Right forelimb (tissue), 1 donor: Measurements from ENCODE around the gene RPN1.

ENCODE experiments used
- DNase-seq: peaks from one replicate; pipeline ENCODE4 v3.0.0-alpha.2; 2018

RPN1 gene

DNA sequence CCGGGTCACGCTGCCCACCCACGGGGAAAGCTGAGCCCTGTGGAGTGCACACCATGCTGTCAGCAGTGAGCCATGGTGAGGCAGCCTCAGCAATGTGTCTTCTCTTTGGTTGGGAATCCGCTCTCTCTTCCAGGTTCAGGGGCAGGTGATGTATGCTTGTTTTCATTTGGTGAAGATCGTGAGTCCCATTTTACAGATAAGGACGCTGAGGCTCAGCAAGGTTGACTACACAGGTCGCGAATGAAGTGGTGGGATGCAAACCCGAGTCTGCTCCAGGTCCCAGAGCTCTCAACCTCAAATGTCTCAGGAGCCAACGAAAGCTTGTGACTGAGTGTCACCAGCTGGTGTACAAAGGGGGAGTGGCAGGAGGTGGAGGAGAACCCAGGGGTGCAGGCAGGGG lies 74.3 kb downstream of the RPN1 start:
- no peak for DNase-seq

GRCh38 chr3:128575777-128576176 lies 74.8 kb downstream of the RPN1 start:
- no peak for DNase-seq

DNA sequence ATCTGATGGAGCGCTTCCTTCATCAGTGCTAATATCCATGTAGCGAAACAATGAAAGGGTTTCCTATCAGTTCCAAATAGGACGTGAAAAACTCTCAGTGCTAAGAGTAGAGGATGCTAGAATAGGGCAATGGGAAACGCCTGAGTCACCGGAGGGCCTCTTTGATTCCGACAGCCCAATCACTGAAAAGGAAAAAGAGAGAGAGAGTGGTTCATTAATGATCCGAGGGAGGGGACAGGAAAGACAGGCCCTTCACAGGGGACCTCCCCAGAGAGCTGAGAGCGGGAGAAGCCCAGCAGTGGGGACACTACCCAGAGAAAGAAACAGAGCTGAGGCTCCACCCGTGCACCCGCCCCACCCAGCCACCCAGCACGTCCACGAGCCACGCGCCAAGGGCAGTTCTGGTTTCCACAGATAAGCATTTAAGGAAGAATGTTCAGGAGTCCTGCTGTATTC lies 76.9 kb downstream of the RPN1 start:
- no peak for DNase-seq

GRCh38 chr3:128573160-128573559 lies 77.5 kb downstream of the RPN1 start:
- DNase-seq: no peak

GRCh38 chr3:128572644-128573105 lies 77.9 kb downstream of the RPN1 start:
- no peak for DNase-seq

DNA sequence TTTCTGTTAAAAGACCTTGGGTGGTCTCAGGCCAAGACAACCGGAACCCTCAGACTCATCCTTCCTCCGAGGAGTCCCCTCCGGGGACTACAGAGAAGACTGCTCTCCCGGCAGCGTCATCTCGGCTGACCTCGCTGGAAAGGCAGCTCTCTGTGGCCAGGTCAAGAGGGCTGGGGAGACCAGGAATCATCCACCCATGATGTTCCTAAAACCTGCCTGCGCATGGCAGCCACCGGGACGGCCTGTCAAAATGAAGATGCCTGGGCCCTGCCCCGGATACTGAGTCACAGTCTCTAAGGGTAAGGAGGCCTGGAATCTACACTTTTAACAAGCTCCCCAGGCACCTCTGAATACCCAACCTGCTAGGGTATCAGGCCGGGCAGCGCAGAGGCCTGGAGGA lies 78.6 kb downstream of the RPN1 start:
- DNase-seq: no peak
